Endothelial cell of umbilical vein (primary cell): ENCODE data around the gene MALSU1.

Experiments
- EZH2 ChIP-seq: IDR thresholded peaks from 2 replicates; pipeline ENCODE4 v1.6.1; 2012; ENCODE audit warnings: borderline replicate concordance, low read depth, mild to moderate bottlenecking, moderate library complexity, low read length, inconsistent platforms; ENCODE audit not compliant: severe bottlenecking
- TF ChIP-seq, protein P1 (sequence below), 2 donors: IDR thresholded peaks; 1 replicate in 1 of 2; 2 replicates in 1 of 2; pipeline ENCODE4 v1.5.1; 2011; ENCODE audit warnings: low read length in 2 of 2, mild to moderate bottlenecking in 2 of 2, moderate library complexity in 2 of 2, control low read depth in 1 of 2, inconsistent platforms in 1 of 2, low read depth in 1 of 2; ENCODE audit not compliant: insufficient read depth in 1 of 2; ENCODE audit errors: extremely low read depth in 1 of 2

GRCh38 chr7:23256731-23257130 lies 42.4 kb upstream of the MALSU1 start:
- TF ChIP-seq, protein P1, sequence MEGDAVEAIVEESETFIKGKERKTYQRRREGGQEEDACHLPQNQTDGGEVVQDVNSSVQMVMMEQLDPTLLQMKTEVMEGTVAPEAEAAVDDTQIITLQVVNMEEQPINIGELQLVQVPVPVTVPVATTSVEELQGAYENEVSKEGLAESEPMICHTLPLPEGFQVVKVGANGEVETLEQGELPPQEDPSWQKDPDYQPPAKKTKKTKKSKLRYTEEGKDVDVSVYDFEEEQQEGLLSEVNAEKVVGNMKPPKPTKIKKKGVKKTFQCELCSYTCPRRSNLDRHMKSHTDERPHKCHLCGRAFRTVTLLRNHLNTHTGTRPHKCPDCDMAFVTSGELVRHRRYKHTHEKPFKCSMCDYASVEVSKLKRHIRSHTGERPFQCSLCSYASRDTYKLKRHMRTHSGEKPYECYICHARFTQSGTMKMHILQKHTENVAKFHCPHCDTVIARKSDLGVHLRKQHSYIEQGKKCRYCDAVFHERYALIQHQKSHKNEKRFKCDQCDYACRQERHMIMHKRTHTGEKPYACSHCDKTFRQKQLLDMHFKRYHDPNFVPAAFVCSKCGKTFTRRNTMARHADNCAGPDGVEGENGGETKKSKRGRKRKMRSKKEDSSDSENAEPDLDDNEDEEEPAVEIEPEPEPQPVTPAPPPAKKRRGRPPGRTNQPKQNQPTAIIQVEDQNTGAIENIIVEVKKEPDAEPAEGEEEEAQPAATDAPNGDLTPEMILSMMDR (IDR thresholded peaks at IDR 0.05; ENCODE audit: extremely low read depth in 1 of 2, insufficient read depth in 1 of 2, low read depth in 1 of 2, low read length in 2 of 2) = no peak
- no peak for TF ChIP-seq EZH2
